Measurements from ENCODE around the gene OLIG3. TPM values are rescaled to one million over a fixed set of nuclear protein-coding genes. Genes with fewer than 3 reads are reported as not detected.

OLIG3 gene
- total and polyA plus RNA-seq, 2 of the 8 experiments (the other 6 are each of a cell fraction or from before 2014, with no cell fraction given): 0.60 to 1.3 TPM

GRCh38 chr6:137514418-137514817 is 20.2 kb upstream of the OLIG3 start:
- Histone ChIP-seq H3K27me3 (replicated peaks in 1 of 4; ENCODE audit: control insufficient read depth in 3 of 4, extremely low read depth in 1 of 4, insufficient read depth in 3 of 4, low read length in 3 of 4) (peaks cover 0 to 3% (median 0%) of the 10 kb centered on the region in 4 experiments; a peak in 3 of 7 replicates), H3K9me3 (ENCODE audit: insufficient read depth in 2 of 2, low read depth in 1 of 2, low read length in 1 of 2) (no peaks in the 10 kb centered on the region), H3K79me1 (ENCODE audit: low read depth, low read length) (no peaks in the 10 kb centered on the region), H4K20me1 (replicated peaks in 1 of 2; ENCODE audit: control insufficient read depth in 1 of 2, insufficient read depth in 2 of 2, low read length in 2 of 2) (no peaks in the 10 kb centered on the region), H2BK5ac (ENCODE audit: low read depth, low read length) (no peak overlapping the region), H2BK15ac (ENCODE audit: low read length) (no peak overlapping the region), H2AFZ (ENCODE audit: low read length) (no peak overlapping the region), H4K5ac (ENCODE audit: insufficient read length, low read depth, low read length) (no peak overlapping the region), H3K4me2 (ENCODE audit: insufficient read depth in 1 of 2, low read depth in 2 of 2, low read length in 2 of 2) (no peak overlapping the region), H3K36me3 (ENCODE audit: control insufficient read depth in 2 of 4, insufficient read depth in 4 of 4, low read length in 3 of 4) (no peaks in the 10 kb centered on the region), H3K27ac (ENCODE audit: low read depth, low read length) (no peak overlapping the region), H3K79me2 (ENCODE audit: control insufficient read depth in 1 of 2, insufficient read depth in 2 of 2, low read length in 2 of 2) (no peaks in the 10 kb centered on the region), H4K8ac (ENCODE audit: extremely low read depth, insufficient read depth, low read length) (no peak overlapping the region), H2BK20ac (ENCODE audit: low read length) (no peak overlapping the region), H3K4me1 (replicated peaks in 1 of 4; ENCODE audit: control insufficient read depth in 3 of 4, insufficient read depth in 4 of 4, low read length in 3 of 4) (peaks cover 6 to 19% (median 15%) of the 10 kb centered on the region in 4 experiments; a peak in 6 of 7 replicates), H3K4ac (replicated peaks; ENCODE audit: insufficient read length, low read depth, low read length) (no peak overlapping the region), H2AK5ac (ENCODE audit: low read depth, low read length) (0 out of 2 replicates have a peak overlapping the region, but pooled peaks have one; percentile 11), H3K23me2 (ENCODE audit: low read depth, low read length) (no peaks in the 10 kb centered on the region), H3K4me3 (ENCODE audit: extremely low read depth in 1 of 4, insufficient read depth in 2 of 4, low read depth in 3 of 4, low read length in 4 of 4) (no peak overlapping the region), H2BK12ac (ENCODE audit: low read depth, low read length) (no peak overlapping the region), H4K91ac (replicated peaks; ENCODE audit: insufficient read length, low read length) (no peak overlapping the region), H3K18ac (ENCODE audit: extremely low read depth, low read length) (no peak overlapping the region), H3K14ac (ENCODE audit: insufficient read length) (no peak overlapping the region), H3K23ac (ENCODE audit: insufficient read length) (no peak overlapping the region), H2BK120ac (replicated peaks; ENCODE audit: low read depth, low read length) (no peak overlapping the region), H3K56ac (replicated peaks; ENCODE audit: insufficient read length, low read depth, low read length) (no peak overlapping the region), H3K9ac (replicated peaks in 1 of 4; ENCODE audit: extremely low read depth in 1 of 4, low read depth in 3 of 4, low read length in 3 of 4) (no peak overlapping the region)
- TF ChIP-seq JUN (IDR thresholded peaks at IDR 0.05; ENCODE audit: low read depth, low read length): no peak
- no peak for TF ChIP-seq RAD21 (IDR thresholded peaks at IDR 0.05 in 1 of 2, conservative IDR thresholded peaks at IDR 0.05 in 1 of 2; ENCODE audit: low read depth in 2 of 2, low read length in 2 of 2)
- CTCF ChIA-PET (ENCODE audit: partially characterized antibody): interaction anchor here (1.2 to 3.6 kb wide), 2 partner anchors 58 to 75 kb away, joined by 3 to 35 read pairs; no protein-coding TSS in a partner anchor
- FAIRE-seq (no peak), DNase-seq (ENCODE audit: low read depth in 1 of 2, low spot score in 2 of 2) (no peak)
- 81% methylated on average over 5 of the region's 5 CpGs; no CpG with 5 or more reads in 1 of the 2 experiments for WGBS, 2 experiments (ENCODE audit: extremely low coverage in 1 of 2, insufficient coverage in 1 of 2, insufficient read length in 1 of 2, insufficient replicate concordance in 2 of 2, low coverage in 1 of 2, low lambda C conversion rate in 2 of 2, missing lambda C conversion rate in 1 of 2)
- POLR2A ChIA-PET (ENCODE audit: partially characterized antibody): no interaction called here
